Limb (tissue), 2 donors: ENCODE measurements around the gene MAP1B.

ENCODE experiments used
- DNase-seq, 2 donors: peaks; one replicate each; pipeline ENCODE4 v3.0.0-alpha.2; 2016; ENCODE audit errors: extremely low spot score in 2 of 2

Gene MAP1B

DNA sequence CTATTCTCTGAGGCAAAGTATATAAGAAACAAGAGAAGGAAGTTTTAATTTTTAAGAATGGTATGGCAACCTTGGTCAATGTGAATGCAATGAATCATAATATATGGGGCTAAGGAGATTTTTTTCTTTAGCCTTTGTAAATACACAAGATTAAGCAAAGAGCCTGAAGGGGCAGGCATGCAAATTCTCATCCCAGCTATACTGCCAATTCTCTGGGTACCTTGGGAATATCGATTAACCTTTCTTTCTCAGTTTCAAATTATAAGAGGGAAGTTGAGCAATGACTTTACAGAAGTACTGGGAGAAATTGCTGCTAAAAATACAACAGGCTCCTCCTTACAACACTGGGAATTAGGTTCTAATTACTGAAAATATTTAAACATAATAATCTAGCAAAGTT lies 115.2 kb downstream of the MAP1B start:
- DNase-seq, result no peak

DNA sequence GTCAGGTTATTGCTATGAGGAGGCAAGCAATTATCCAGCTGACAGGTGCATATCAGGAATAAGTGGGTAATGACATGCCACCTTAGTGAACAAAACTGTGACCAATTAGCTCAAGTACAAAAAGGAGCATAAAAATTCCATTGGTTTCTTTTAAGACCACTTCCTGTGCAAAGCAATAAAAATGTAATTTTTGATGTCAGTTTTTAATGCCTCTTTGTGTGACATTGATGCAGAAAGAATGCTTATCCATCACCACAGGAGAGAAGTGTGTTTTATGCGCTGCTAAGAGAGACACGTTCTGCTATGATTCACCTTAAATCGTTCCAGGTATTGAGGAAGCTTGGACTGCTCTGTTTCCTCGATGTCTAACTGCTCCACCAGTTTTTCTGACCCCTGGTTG lies 116.1 kb downstream of the MAP1B start:
- no peak for DNase-seq

DNA sequence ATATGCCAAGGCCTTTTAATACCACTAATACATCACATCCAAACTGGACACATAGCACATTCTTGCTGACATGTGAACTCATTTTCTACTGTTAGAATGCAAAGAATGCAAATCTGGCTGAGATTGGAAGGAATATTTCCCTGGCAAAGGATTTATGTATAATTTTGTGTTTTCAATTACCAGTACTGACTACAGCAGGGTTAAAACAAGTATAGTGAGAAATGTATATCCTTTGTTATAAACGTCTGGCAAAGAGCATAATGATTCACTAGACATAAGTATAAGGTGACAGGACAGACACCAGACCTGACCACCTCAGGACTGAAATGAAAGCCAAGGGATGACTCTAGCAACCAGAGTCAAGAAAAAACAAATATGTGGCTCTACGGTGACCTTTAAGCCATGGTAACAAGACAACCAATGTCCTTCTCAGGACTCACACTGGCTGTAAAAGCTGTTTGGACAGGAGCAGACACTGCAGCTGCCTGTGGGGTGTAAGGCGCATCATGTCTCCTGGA lies 117.7 kb downstream of the MAP1B start:
- DNase-seq, result no peak

DNA sequence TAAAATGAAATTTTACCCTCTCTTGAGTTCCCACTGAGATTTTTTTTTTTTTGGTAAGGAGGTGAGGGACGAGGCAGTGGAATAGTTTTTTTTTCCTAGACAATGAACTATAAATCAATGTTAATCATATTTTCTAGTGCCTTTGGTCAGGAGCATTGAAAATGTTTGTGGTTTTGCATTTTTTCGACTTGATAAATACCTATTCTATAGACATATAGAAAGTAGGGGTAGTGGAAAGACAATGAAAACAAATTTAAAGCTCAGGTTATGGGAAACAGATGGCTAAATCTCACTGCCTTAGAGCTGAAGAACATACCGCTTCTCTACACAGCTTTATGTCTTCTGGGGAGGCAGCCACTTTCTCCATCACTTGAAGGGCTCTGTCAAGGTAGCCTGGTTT lies 118.5 kb downstream of the MAP1B start:
- DNase-seq, result no peak

DNA sequence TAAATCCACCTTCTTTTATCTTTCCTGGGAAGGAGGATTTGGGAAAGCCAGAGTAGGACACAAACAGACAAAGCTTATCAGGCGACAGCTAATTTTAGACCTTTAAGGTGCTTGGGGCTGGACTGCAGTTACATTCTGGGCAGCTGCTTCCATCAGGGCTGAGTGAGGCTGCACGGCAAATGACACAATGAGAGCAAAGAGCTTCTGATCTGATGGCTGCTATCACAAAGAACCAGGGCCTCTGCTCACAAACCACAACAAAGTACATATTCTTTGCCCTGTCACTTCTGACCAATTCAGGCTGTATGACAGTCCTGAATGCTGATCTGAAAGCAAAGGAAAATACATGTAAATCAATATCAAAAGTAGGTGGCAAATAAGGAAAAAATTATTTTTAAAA lies 119.7 kb downstream of the MAP1B start:
- no peak for DNase-seq

DNA sequence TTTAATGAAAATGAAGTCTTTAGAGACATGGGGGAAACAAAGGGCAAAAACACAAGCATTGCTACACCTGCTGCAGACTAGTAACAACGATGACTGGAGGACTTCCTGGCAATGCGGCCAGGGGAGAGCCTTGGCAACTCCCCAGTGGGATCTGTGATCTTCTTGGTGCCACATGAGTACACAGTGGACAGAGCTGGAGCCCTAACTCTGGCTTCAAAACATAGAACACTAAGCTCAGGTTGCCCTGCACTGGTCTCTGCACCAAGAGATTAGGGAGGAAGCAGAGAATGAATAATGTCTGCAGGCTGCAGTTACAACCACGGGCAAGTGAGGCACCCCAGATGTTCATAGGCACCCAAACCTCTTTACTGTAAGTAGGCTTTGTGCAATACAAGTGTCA lies 121.7 kb downstream of the MAP1B start:
- DNase-seq, result no peak

DNA sequence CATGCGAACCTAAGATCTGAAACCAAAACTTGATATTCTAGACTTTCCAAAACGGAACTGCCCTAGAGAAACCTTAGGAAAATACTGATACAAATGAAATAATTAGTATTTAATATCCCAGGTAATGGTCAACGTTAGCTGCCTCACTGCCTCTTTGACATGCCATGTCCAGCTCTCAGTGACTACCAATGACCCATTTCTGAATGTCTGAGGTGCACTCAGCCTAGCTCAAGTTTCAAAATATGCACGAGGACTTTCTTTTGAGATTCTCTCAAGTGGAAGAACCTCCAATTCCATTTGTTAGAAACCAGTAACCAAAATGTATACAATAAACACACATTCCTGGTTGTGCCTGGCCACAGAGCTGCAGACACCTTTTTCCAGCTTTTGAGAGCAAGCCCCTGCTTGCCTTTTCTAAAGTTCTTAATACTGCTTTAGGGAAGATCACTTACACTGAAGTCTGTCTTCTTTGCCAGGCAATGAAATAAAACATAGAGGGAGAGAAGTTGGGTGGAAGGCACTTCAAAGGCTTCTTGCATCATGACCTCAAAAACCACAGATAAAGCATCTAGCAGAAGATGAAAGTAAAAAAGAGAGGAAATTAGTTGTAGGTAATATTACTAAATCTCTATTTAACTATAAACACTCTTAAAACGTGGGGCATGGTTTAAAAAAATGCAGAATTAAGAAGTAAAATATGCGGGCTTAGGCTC lies 124.9 kb downstream of the MAP1B start:
- no peak for DNase-seq

DNA sequence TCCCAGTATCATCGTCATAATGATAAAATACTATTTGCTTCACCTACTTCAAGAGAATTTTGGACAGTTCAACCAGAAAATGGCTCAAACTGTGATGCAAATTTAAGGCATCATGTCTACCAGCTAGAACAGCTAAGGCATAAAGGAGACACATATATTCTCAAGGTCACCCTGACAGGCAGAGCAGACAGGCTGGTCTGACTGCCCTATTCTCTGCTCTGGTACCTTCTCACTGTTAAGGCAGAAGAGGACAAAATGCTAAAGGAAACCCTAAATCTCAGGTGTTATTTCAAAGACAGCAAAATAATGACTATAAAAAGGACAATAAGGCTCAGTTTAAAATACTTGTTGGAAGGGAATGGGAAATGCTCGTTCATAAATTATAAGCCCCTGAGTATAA lies 125.6 kb downstream of the MAP1B start:
- DNase-seq, result no peak

DNA sequence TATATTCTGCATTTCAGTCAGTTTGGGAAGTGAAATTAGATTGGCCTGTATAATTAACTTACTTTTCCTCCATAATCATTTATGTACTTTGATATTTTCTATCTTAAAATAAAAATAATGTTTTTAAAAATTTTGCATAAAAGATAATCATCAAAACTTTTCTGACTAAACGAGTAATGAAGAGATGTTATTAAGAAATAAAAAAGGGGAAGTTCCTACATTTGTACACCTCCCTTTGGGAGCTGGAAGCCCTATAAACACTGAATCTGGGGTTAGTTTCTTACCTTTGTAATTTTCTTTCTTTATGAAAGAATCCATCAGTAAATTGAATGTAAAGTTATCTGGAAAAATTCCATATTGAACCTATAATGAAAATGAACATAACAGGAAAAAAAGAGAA lies 126.6 kb downstream of the MAP1B start:
- DNase-seq, result no peak

DNA sequence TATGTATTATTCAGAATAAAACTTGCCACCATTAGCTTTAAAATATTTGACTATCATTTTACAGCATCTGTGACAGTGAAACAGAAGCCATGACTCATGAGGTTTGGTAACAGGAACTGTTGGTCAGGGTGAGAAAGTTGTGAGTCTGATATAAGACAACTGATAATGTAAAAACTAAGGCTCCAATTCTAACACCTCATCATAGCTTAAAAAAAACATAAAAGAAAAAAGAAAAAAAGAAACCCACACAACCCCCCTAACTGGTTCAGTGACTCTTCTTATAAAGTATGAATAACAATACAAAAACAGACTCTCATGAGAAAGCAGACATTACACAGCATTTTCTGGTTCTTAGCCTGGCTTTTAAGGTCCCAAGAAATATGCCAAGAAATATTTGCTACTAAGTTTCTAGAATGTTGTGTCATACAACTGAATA lies 127.0 kb downstream of the MAP1B start:
- DNase-seq, result no peak

DNA sequence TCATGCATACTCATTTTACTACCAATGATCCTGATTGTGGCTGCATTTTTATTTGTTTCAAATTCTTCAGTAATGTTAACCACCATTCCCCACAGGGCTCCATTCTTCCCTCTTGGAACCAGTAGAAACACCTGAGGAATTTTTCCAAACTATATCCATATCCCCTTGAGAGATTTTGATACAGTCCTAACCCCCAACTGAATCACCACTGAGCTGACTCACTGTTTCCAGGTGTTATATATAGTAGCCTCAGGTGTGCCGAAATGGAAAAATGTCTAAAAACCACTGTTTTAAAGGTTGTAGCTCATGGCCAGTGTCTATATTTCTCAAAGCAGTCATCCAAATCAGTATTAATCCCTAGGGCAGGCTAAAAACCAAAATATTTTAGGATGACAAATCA lies 127.6 kb downstream of the MAP1B start:
- DNase-seq, result no peak

DNA sequence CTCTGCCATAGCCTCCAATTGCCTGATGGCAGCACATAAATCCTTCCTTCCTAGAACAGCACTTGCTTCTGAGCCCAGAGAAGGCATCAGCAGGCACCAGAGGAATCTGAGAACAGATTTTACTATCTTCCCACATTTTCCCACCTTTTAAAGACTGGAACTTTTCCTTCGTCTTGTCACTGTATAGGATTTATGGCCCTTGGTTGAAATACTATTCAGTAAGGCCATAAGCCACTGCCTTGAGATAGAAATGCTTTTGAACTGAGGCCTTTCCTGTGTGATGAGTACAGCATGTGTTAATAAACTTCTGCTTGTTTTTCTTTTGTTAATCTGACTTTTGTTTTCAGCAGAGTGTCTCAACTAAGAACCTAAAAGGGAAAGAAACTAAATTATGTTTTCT lies 128.4 kb downstream of the MAP1B start:
- no peak for DNase-seq

DNA sequence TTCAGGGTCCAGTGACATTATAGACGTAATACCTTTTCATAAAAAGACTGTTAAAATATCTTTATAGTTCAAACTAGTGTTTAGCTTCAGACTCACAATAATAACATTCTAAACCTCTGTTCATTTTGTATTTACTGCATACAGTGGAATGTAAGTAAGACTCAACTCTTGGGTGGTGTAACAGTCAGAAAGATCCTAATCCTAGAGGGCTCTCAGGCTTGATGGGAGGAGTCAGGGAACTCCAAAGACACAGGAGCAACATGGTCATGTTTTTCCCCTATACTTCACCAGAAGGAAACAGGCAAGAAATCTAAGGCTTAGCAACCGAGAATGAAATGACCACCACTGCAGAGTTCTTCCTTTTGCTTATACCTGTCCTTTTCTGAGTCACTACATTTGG lies 130.1 kb downstream of the MAP1B start:
- DNase-seq, result no peak

DNA sequence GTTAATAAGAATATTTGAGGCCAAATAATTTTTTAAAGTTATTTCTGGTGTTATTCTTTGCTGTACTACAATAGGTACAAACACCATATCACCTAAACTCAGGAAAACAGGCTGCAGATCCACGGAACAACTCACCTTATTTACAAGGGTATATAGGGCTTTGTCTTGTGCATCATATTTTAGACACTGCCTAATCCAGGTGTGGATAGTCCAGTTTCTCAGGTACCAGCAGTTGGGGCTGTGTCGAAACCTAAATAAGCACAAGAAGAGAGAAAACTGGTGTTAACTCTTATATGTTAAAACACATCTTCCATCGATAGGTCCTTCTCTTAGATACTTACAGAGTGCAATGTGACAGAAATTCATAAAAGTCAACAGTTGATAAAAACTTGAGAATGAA lies 130.6 kb downstream of the MAP1B start:
- DNase-seq, result no peak

DNA sequence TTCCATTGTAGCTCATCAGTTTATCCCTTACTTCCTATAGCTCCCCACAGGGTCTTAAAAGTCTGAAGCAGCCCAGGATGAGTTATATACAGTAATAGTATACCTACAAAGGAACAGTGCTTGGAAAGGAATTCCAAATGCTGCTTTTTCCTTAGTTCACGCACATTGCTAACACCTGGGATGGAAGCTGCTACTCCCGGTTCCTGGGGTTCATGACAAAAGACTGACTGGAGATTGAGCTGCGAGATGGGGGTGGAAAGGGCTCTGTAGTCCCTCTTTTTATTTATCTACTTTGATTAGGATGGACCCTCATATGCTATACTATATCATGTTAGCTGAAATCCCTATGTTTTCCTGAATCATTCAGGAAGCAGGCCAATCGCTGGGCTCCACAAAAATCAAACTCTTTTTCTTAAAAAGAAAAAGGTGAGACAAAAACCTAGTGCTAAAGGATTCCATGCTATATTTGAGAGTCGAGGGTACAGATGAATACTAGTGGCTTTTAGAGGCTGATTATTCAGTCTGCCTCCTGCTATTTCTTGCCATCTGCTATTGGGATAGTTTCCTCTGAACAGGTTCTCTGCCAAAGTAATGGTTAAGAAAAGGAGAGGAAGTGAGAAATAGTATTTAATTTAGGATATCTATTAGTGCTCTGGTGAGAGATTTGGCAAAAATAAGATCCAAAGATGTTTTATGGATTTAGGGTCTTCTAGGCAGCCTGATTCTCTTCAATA lies 131.6 kb downstream of the MAP1B start:
- DNase-seq, result no peak

DNA sequence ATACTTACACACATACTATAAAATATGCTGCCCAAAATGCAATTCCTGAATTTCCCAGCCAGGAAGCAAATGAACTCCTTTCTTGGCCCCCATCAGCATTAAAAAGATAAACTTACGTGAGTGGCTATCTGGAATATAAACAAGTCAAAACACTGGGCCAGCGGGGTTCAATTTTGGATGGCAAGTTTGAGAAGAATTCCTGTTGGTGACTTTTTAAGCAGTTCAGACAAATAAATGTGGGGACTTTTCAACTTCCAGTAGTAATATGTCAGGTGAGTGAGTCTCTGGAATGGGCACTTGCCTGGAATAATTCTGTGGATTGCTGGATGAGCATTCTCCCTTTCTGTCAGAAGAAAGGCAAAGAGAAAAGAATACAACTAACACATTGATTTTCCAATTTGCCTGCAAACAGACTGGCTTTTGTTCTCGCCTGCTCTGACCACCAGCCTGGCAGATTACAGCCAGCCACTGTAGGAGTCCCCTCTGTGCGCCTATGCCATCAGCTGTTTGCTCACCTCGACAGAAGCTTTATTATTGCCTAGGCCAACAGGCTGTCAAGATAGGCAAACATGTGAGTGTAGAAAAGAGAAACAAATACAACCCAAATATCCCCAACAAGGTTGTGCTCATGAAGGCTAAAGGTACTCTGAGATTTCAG lies 134.2 kb downstream of the MAP1B start:
- no peak for DNase-seq

DNA sequence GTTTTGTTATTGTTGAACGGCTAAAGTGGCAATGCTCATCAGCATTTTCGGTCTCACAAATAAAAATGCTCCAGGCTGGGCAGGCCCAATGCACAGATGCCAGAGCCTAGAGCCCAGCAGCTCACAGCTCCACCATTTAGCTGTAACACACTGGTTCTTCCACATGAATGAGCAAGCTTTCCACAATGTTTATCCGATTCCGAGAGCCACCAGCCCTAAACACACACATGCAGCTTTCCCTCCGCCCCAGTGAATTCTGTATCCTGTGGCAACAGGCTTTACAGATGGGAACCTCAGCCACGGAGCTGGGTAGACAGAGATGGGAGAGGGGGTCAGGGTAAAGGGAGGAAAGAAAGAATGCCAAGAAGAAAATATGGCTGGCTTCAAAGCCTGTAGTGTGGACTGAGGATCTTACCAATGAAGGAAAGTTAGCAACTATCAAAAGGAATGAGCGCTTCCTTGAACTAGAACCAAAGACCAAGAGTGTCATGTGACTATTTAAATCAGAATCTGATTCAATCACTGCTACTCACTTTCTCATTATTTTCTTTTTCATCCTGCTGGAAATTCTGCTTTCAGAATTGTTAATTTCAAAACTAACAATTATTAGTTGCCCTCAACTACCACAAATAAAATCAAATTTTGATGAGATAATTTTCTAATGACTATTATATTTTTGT lies 135.7 kb downstream of the MAP1B start:
- DNase-seq, result no peak

DNA sequence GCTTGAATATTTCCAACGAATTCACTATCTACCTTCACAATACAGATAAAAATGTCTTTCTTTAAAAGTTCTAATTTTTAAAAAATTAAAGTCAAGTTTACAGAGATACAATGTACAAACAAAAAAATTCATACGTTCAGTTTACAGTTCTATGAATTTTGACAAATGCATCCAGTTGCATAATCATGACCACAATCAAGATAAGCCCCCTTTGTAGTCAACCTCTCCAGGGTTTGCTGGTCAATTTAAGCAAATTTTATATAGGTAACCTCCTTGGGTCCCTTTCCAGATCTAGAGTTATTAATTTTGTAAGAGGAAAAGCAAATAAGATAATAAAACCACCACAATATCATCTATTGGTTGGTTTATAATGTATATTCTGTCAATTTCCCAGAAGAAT lies 136.4 kb downstream of the MAP1B start:
- no peak for DNase-seq

DNA sequence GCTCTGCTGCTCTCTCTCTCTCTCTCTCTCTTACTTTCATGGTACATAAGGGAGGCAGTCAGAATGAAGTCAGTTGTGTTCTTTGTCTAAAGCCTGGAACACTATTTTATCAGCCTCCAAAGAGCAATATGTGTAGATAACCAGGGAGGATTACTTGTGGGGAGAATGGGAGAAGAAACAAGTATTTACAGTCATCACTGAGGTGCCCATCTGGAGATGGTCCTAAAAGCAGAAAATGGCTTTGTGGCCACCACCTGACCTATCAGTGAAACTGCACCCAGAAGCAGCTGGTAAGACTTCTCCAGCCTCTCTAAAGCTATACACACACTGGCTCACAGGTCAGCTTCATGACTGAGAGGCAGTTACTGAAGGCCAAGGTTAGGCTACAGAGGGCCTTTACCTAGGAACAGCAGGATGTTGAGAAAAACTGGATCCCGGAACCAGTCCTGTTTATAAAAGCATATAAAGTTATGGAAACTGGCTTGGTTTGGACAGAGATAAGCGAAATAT lies 137.6 kb downstream of the MAP1B start:
- no peak for DNase-seq

DNA sequence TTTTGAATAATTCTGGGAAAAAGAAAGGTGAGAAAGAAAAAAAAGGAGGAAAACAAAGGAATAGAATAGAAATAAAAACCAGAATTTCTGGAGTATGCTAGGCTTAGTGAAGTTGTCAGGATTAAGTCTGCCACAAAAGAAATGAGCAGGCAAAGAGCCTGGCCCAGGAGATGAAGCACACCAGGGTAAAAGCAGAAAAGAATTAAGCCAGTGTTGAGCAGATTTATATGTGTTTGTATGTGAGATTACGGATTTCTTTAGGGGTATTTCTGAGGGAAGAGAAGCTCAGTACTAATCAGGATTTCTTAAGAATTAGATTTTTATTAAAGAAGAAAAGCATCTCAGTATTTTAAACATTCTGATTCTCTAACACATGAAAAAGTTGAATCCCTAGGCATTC lies 138.3 kb downstream of the MAP1B start:
- no peak for DNase-seq

DNA sequence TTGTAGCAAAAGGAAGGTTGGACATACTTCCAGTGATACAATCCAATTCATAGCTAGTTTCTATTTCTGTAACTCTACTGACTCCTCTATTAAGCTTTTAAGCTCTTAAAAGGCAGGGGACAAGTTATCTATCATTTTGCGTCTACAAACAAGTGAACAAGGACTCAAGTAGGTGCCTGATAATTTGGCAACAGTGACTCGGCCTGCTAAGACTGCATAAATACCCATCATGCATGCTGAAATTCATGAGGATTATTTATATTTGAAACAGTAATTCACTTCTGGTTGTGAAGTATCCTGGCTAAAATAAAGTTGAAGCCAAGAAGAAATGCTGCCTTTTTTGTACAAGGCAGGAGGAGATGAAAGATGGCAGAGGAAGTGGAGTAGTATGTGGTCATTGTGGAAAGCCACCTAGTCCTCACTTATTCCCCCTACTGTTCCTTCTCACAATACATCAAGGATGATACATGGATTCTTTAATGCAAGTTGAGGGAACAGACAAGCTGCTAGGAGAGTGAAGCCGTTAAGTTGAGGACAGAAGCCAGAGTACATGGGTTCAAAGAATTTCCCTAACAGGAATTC lies 138.8 kb downstream of the MAP1B start:
- DNase-seq, result no peak
